Fibroblast of skin of right biceps (primary cell): ENCODE data around the gene PHF1.
"Not testable (repeated sequence)": the region's sequence is repeated elsewhere in the genome, so short reads cannot be mapped to it uniquely, and the experiment has no call there.

Experiments used
- DNase-seq: peaks from one replicate; pipeline ENCODE4 v3.0.0-alpha.2; 2013

PHF1 gene

GRCh38 chr6:33391922-33392594 lies 18.8 kb upstream of the PHF1 start:
- peak; percentile 48 for DNase-seq

DNA sequence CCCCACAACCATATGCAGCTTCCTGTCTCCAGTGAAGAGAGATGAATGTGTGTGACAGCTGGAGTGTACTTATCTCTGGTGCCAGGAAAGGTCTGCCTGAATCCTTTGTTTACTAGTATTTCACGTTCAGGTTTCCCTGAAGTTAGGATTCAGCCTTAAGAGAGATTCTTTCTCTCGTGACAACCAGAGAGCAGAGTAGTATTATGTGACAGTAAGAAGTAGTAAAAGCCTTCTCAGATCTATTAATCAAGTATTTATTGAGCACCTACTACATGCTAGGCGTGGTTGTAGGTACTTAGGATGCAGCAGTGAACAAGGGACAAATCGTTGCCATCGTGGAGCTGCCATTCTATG lies 18.2 kb upstream of the PHF1 start:
- no peak for DNase-seq

DNA sequence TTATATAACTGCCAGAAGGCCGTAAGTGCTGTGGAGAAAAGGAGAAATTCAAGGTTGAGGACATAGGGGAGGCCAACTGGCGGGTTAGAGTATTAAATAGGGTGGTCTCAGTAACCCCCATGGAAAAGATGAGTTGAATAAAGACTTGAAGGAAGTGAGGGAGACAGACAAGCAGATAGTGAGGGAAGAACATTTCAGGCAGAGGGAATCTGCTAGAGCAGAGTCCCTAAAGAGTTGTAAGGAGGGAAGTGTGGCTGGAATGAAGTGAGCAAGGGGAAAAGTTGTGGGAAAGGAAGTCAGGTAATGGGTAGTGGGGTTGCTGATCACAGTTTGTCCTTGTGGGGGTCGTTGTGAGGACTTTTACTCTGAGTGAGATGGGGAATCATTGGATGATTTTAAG lies 17.8 kb upstream of the PHF1 start:
- DNase-seq: no peak

DNA sequence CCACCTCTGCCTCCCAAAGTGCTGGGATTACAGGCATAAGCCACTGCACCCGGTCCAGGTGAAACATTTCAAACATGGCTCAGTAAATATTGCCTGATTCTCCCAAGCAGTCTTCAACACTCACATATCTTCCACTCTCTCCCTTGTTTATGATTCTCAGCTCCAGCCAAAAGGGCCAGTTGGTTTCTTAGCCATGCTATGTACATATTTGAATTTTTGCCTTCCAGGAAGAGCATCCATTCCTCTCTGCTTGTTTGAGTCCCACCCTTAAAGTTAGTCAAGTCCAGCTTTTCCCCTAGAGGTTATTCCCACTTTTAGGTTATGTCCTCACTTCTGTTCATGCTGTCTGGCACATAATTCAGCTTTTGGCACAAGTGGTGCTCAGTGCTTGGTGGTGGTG lies 13.3 kb upstream of the PHF1 start:
- DNase-seq: no peak

- not testable (repeated sequence) for DNase-seq
Observed at GRCh38 chr6:33398601-33399000, 12.2 kb upstream of the PHF1 start.

- DNase-seq: not testable (repeated sequence)
Observed at GRCh38 chr6:33399881-33400280, 10.9 kb upstream of the PHF1 start.

- no peak for DNase-seq
Observed at GRCh38 chr6:33404884-33405283, 5.9 kb upstream of the PHF1 start.

DNA sequence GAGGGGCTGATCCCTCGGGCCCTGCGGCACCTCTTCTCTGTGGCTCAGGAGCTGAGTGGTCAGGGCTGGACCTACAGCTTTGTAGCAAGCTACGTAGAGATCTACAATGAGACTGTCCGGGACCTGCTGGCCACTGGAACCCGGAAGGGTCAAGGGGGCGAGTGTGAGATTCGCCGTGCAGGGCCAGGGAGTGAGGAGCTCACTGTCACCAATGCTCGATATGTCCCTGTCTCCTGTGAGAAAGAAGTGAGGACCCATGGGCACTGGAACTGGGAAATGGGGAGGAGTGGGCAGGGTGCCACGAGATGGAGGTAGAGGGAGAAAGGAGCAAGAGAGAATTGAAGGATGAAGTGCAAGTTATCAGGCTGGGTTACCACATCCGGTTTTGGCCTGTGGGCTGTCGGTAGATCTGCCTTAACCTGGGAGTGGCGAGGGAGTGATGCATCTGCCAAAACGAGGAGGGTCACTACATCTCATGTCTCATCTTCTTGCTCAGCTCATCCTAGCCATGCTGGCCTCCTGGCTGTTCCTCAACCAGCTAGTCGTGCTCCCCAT lies 5.4 kb upstream of the PHF1 start:
- DNase-seq: no peak

GRCh38 chr6:33406126-33406525 lies 4.7 kb upstream of the PHF1 start:
- DNase-seq: no peak

GRCh38 chr6:33407132-33407718 lies 3.6 kb upstream of the PHF1 start:
- peak; percentile 31 for DNase-seq

- peak; percentile 99 for DNase-seq
Observed at GRCh38 chr6:33410050-33410710, 634 bp upstream of the PHF1 start.

GRCh38 chr6:33411632-33412005 lies 805 bp downstream of the PHF1 start:
- DNase-seq: no peak

DNA sequence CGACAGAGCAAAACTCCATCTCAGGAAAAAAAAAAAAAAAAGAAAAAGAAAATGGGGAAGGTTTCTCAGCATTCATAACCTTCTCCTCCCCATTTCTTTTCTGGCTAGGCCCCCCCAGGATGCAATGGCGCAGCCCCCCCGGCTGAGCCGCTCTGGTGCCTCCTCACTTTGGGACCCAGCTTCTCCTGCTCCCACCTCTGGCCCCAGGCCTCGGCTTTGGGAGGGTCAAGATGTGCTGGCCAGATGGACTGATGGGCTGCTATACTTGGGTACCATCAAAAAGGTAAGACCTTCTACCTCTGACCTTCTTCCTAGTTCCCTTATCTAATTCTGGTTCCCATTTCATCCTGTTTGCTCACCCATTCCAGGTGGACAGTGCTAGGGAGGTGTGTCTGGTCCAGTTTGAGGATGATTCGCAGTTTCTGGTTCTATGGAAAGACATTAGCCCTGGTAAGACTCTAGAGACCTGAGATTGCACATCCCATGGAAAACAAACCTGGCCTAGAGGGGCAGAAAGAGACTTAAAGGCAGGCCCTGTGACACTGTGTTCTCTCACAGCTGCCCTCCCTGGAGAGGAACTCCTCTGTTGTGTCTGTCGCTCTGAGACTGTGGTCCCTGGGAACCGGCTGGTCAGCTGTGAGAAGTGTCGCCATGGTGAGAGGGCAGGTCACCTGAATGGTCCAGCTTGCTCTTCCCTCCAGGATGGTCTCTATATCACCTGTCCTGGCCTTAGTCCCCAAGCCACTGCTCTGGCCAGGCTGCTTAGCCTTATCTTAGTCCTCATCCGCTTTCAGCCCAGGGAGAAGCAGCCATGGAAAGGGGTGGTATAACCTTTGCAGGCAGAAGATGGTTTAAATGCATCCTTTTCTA lies 1.6 kb downstream of the PHF1 start:
- no peak for DNase-seq

GRCh38 chr6:33413241-33414120 lies 2.7 kb downstream of the PHF1 start:
- no peak for DNase-seq

- DNase-seq: no peak
Observed at GRCh38 chr6:33414592-33415271, 3.9 kb downstream of the PHF1 start.

GRCh38 chr6:33415831-33416230 lies 5.0 kb downstream of the PHF1 start:
- DNase-seq: no peak

- no peak for DNase-seq
Observed at GRCh38 chr6:33416386-33417127, 5.7 kb downstream of the PHF1 start.

DNA sequence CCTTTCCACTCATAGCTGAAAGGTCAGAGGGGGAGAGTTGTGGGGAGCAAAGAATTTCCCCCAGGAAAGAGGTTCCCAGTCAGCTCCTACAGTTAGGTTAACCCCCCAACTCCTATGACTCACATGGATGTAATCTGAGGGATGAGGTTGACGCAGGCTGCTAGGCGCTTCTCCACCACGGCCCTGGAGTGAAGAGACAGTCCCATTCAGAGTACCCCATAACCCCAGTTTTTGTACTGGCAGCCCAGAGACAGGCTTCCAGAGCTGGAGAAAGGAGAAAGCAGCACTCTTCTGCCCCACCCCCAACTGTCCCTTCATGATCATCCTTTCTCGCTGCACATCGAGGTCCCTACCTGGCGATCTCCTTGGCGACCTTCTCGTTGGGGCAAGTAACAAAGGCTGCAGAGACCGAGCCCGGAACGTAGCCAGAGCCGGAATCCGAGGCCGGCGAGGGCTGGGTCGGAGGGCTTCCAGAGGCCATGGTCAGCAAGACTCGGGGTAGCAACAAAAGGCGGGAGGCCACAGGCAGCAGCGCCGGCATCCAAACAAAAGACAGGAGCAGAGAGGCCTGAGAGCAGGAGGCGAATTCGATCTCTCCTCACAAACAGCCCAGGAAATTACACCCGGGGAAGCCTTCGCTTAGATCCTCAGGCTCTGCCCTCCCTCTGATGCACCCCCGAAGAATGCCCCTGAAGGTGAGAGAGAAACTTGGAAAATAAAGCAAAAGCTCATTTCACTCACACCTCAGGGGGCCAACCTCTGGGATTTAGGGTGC lies 6.5 kb downstream of the PHF1 start:
- peak; percentile 93 for DNase-seq

- peak; percentile 100 for DNase-seq
Observed at GRCh38 chr6:33417903-33418689, 7.3 kb downstream of the PHF1 start, which contains the start of gene CUTA. Gene CUTA (minus strand): TSS chr6:33418107. CDS start chr6:33418000, 107 bp downstream.
